GM13977 (cell line): Measurements from ENCODE around the gene CELF5.

ENCODE experiments used
- DNase-seq: peaks from one replicate; pipeline ENCODE4 v3.0.0; 2012; ENCODE audit warnings: low spot score
- CTCF ChIP-seq: IDR thresholded peaks from 2 replicates; pipeline ENCODE4 v1.5.1; 2012; ENCODE audit warnings: mild to moderate bottlenecking, control low read depth; ENCODE audit not compliant: insufficient read depth; ENCODE audit errors: extremely low read depth, missing control alignments
- in situ Hi-C: fragments of 300-500 bp; cut with MboI; formaldehyde crosslinking; loops from one replicate; pipeline ENCODE4 v1.12.0; 2022; ENCODE audit warnings: low sequenced_read_pairs, low pct_unique_long_range_greater_than_20kb, mixed read lengths, inconsistent platforms; ENCODE audit not compliant: unreplicated experiment

Gene CELF5

GRCh38 chr19:3225169-3225485 is 666 bp downstream of the CELF5 start:
- DNase-seq = no peak
- no peak for TF ChIP-seq CTCF
- in situ Hi-C loops = no loop called here

- in situ Hi-C loops = no loop called here
- no peak for DNase-seq
- no peak for TF ChIP-seq CTCF
Measured at GRCh38 chr19:3225677-3226093, 1.2 kb downstream of the CELF5 start.

GRCh38 chr19:3227054-3227626 is 2.7 kb downstream of the CELF5 start:
- in situ Hi-C loops = no loop called here
- no peak for TF ChIP-seq CTCF
- no peak for DNase-seq

DNA sequence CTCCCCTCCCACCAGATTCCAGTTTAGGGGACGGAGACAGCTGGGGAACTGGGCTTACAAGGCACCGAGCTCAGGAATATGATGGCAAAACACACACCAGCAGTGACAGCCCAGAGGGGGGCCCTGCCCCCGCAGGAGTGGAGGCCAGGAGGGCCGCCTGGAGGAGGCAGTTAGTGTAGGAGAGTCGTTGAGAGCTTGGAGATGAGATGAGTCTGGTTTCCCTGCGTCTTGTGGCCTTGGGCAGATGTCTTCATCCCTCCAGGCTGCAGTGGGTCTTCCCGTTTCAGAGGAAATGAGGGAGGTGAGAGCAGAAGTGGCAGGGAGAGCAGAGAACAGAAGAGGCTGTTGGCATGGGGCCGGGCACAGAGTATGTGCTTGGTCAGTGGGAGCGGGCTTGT is 4.9 kb downstream of the CELF5 start:
- in situ Hi-C loops = no loop called here
- DNase-seq = no peak
- TF ChIP-seq CTCF = no peak

- in situ Hi-C loops = no loop called here
- no peak for DNase-seq
- TF ChIP-seq CTCF = no peak
Measured at GRCh38 chr19:3229888-3230496, 5.5 kb downstream of the CELF5 start.

- DNase-seq = no peak
- no peak for TF ChIP-seq CTCF
- in situ Hi-C loops = no loop called here
Measured at GRCh38 chr19:3231288-3231687, 6.8 kb downstream of the CELF5 start.

DNA sequence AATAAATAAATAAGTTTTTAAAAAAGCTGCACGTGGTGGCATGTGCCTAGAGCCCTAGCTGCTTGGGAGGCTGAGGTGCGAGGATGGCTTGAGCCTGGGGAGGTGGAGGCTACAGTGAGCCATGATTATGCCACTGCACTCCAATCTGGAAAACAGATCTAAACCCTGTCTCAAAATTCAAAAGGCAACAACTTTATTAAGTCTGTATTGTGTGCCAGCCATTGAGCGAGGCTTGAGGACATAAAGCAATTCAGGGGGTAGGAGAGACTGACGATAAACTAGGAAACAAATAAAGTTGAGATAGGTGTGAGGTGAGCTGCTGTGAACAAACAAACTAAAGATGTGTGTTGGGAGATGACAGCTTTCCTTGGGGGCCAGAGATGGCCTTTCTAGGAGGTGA is 8.7 kb downstream of the CELF5 start:
- no peak for TF ChIP-seq CTCF
- in situ Hi-C loops = no loop called here
- no peak for DNase-seq
